Endothelial cell of umbilical vein (primary cell): ENCODE data around the gene FAM32A. TPM values are rescaled to one million over a fixed set of nuclear protein-coding genes. Genes with fewer than 3 reads are reported as not detected.

Experiments
- BruUV-seq: library from RNA; stranded (reverse); fragments of 400-500 nt; replicated peaks from 2 replicates; lab custom pipeline; 2021; lab: Mats Ljungman, UMichigan
- CTCF ChIA-PET: fragments of 300-600, 350-600 bp; sonication (Branson Sonifier 250); formaldehyde crosslinking; loops from one replicate; lab custom pipeline; 2021; ENCODE audit warnings: antibody characterized with exemption, inconsistent platforms; lab: Charles Lee
- POLR2A ChIA-PET: fragments of 300-600, 350-600 bp; sonication (Branson Sonifier 250); formaldehyde crosslinking; loops from one replicate; lab custom pipeline; 2021; ENCODE audit warnings: antibody characterized with exemption, inconsistent platforms; lab: Charles Lee
- DNase-seq: peaks from one replicate; pipeline ENCODE4 v3.0.0-alpha.2; 2011; ENCODE audit warnings: low read depth, low spot score
- FAIRE-seq: peaks from 2 replicates; lab custom pipeline; 2011; peaks lifted over from hg19 to GRCh38; lab: Jason Lieb, UNC
- H2AFZ ChIP-seq: 2 replicates; pipeline ENCODE4 v1.6.0; 2012; ENCODE audit warnings: low read depth, low read length, control low read depth, inconsistent platforms
- H3K27ac ChIP-seq: 2 replicates; pipeline ENCODE4 v1.5.1; 2011; ENCODE audit warnings: low read depth, mild to moderate bottlenecking, control low read depth, low read length, moderate library complexity; ENCODE audit not compliant: insufficient read depth
- H3K27me3 ChIP-seq, 2 experiments: 2 replicates each; pipeline versions ENCODE4 v1.6.0 to v1.6.1; 2011; ENCODE audit warnings: low read length in 2 of 2, mixed read lengths in 1 of 2; ENCODE audit not compliant: control insufficient read depth in 2 of 2, insufficient read depth in 2 of 2
- H3K36me3 ChIP-seq, 2 experiments: 2 replicates in 1 of 2; 3 replicates in 1 of 2; pipeline ENCODE4 v1.5.1; 2011; ENCODE audit warnings: low read length in 2 of 2, mild to moderate bottlenecking in 1 of 2, moderate library complexity in 1 of 2; ENCODE audit not compliant: control insufficient read depth in 2 of 2, insufficient read depth in 2 of 2; ENCODE audit errors: extremely low read depth in 1 of 2
- H3K4me1 ChIP-seq: 3 replicates; pipeline ENCODE4 v1.5.1; 2011; ENCODE audit warnings: mild to moderate bottlenecking, low read length; ENCODE audit not compliant: control insufficient read depth, insufficient read depth; ENCODE audit errors: extremely low read depth
- H3K4me2 ChIP-seq: 2 replicates; pipeline ENCODE4 v1.6.1; 2011; ENCODE audit warnings: low read length, control low read depth, mixed read lengths; ENCODE audit not compliant: insufficient read depth
- H3K4me3 ChIP-seq, 3 experiments: fragments of 200-600 bp in 1 of 3; sonication (generic), shearing (Covaris generic) in 1 of 3; replicated peaks in 1 of 3; 2 replicates each; pipeline ENCODE4 v1.5.1; 2011 to 2016; ENCODE audit warnings: control low read depth in 3 of 3, low read length in 3 of 3, mild to moderate bottlenecking in 2 of 3, inconsistent platforms in 1 of 3, low read depth in 1 of 3, moderate library complexity in 1 of 3; ENCODE audit not compliant: insufficient read depth in 1 of 3
- H3K79me2 ChIP-seq: 2 replicates; pipeline ENCODE4 v1.6.0; 2012; ENCODE audit warnings: low read length, inconsistent platforms; ENCODE audit not compliant: control insufficient read depth, insufficient read depth
- H3K9ac ChIP-seq: replicated peaks from 2 replicates; pipeline ENCODE3; 2011; ENCODE audit warnings: low read length, control low read depth; ENCODE audit not compliant: insufficient read depth; ENCODE audit errors: extremely low read depth
- H3K9me1 ChIP-seq: replicated peaks from 3 replicates; pipeline ENCODE4 v1.6.0; 2011; ENCODE audit warnings: mild to moderate bottlenecking, low read length; ENCODE audit not compliant: control insufficient read depth, insufficient read depth; ENCODE audit errors: extremely low read depth
- H3K9me3 ChIP-seq: replicated peaks from 2 replicates; pipeline ENCODE4 v1.5.1; 2012; ENCODE audit warnings: low read length, inconsistent platforms; ENCODE audit not compliant: control insufficient read depth, insufficient read depth
- H4K20me1 ChIP-seq: replicated peaks from 2 replicates; pipeline ENCODE3; 2011; ENCODE audit warnings: mild to moderate bottlenecking, low read length; ENCODE audit not compliant: control insufficient read depth, insufficient read depth; ENCODE audit errors: extremely low read depth
- EZH2 ChIP-seq: IDR thresholded peaks from 2 replicates; pipeline ENCODE4 v1.6.1; 2012; ENCODE audit warnings: borderline replicate concordance, low read depth, mild to moderate bottlenecking, moderate library complexity, low read length, inconsistent platforms; ENCODE audit not compliant: severe bottlenecking
- FOS ChIP-seq: IDR thresholded peaks from 2 replicates; pipeline ENCODE4 v1.6.1; 2011; ENCODE audit warnings: mild to moderate bottlenecking, low read length, moderate library complexity, borderline replicate concordance; ENCODE audit not compliant: insufficient read depth
- GATA2 ChIP-seq: IDR thresholded peaks from 2 replicates; pipeline ENCODE4 v1.7.0; 2011; ENCODE audit warnings: low read depth, mild to moderate bottlenecking, moderate library complexity, mixed read lengths, low read length; ENCODE audit not compliant: insufficient read length, insufficient read depth
- JUN ChIP-seq: IDR thresholded peaks from 2 replicates; pipeline ENCODE4 v1.6.1; 2011; ENCODE audit warnings: borderline replicate concordance, low read depth; ENCODE audit not compliant: insufficient read length, insufficient read depth
- MYC ChIP-seq: IDR thresholded peaks from one replicate; pipeline ENCODE4 v1.6.1; 2011; ENCODE audit warnings: mild to moderate bottlenecking, low read depth, low read length
- POLR2A ChIP-seq: IDR thresholded peaks from 2 replicates; pipeline ENCODE4 v1.6.1; 2012; ENCODE audit warnings: low read depth, mild to moderate bottlenecking, control low read depth, low read length
- POLR2AphosphoS5 ChIP-seq: IDR thresholded peaks from 2 replicates; pipeline ENCODE4 v1.6.1; 2012; ENCODE audit warnings: low read depth, mild to moderate bottlenecking, control low read depth, low read length, moderate library complexity; ENCODE audit not compliant: insufficient read depth
- dilution Hi-C: fragments of 300-500 bp; cut with MboI; formaldehyde crosslinking; loops from one replicate; pipeline ENCODE4 v1.15.0; 2019; ENCODE audit warnings: low sequenced_read_pairs; ENCODE audit not compliant: extremely low pct_ligation_motif_present
- intact Hi-C: fragments of 100-400 bp; cut with micrococcal nuclease; formaldehyde crosslinking; loops from one replicate; pipeline ENCODE4 v1.10.0; 2022
- polyA plus RNA-seq, 4 experiments: library from polyadenylated mRNA; depleted of rRNA in 3 of 4; stranded (reverse) in 3 of 4; unstranded in 1 of 4; fragments of >200 nt; gene quantifications; 2 replicates each; pipeline versions ENCODE4 v1.2.1 to v1.2.3, GENCODE V29; 2011 to 2012; ENCODE audit warnings: missing spikeins in 1 of 4
- total RNA-seq: library from RNA; stranded (reverse); gene quantifications from 2 replicates; pipeline ENCODE4 v1.2.3, GENCODE V29; 2021
- TF ChIP-seq, protein P1 (sequence below): IDR thresholded peaks from 2 replicates; pipeline ENCODE4 v1.6.1; 2011; ENCODE audit not compliant: insufficient read depth, insufficient read length
- TF ChIP-seq, protein P2 (sequence below), 2 donors: IDR thresholded peaks; 1 replicate in 1 of 2; 2 replicates in 1 of 2; pipeline ENCODE4 v1.5.1; 2011; ENCODE audit warnings: low read length in 2 of 2, mild to moderate bottlenecking in 2 of 2, moderate library complexity in 2 of 2, control low read depth in 1 of 2, inconsistent platforms in 1 of 2, low read depth in 1 of 2; ENCODE audit not compliant: insufficient read depth in 1 of 2; ENCODE audit errors: extremely low read depth in 1 of 2

FAM32A gene
- total and polyA plus RNA-seq, 2 donors (not counting 3 experiments of a cell fraction or from before 2014, with no cell fraction given): 82.8 to 130 TPM

DNA sequence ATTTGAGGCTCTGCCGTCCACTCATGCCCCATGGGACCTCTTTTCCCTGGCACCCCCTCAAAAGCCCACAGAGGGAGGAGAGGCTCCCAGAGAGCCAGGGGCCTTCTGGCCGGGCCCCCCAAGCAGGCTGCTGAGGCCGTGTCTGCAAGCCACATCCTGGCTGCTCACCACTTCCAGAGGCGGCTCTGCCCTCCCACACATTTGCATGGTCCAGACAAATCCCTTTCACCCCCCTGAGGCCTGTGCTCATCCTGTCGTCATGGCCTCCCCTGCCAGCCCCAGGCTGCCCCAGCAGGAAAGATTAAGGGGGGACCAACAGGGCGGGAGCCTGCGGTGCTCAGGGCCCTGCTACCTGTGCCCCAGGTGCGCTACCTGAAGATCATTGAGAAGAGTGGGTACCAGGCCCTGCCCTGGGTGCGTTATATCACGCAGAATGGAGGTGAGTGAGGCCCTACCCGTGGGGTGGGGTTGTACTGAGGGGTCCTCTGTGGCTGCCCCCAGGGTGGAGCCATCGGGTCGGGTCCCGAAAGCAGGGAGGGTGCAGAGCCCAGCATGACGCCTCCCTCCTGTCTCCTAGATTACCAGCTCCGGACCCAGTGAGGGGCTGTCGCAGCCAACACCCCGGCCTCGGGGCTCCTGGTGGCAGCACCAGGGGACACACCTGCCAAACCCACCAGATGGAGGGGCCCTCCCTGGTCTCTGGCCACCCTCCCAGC, 48.8 kb downstream of the FAM32A start:
- Histone ChIP-seq H3K27me3 (no peaks in the 10 kb centered on the region), H3K4me1 (no peaks in the 10 kb centered on the region), H3K9me1 (no peaks in the 10 kb centered on the region), H3K36me3 (peaks cover 12 to 47% of the 10 kb centered on the region in 2 experiments), H2AFZ (no peak overlapping the region), H4K20me1 (no peaks in the 10 kb centered on the region), H3K4me3 (no peak overlapping the region), H3K27ac (no peak overlapping the region), H3K4me2 (no peak overlapping the region), H3K9ac (no peak overlapping the region), H3K9me3 (no peaks in the 10 kb centered on the region), H3K79me2 (no peaks in the 10 kb centered on the region)
- TF ChIP-seq, protein P1, sequence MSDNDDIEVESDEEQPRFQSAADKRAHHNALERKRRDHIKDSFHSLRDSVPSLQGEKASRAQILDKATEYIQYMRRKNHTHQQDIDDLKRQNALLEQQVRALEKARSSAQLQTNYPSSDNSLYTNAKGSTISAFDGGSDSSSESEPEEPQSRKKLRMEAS: no peak
- TF ChIP-seq MYC (no peak), FOS (no peak), POLR2A (no peak), JUN (no peak), EZH2 (no peak), POLR2AphosphoS5 (no peak), GATA2 (no peak)
- TF ChIP-seq, protein P2, sequence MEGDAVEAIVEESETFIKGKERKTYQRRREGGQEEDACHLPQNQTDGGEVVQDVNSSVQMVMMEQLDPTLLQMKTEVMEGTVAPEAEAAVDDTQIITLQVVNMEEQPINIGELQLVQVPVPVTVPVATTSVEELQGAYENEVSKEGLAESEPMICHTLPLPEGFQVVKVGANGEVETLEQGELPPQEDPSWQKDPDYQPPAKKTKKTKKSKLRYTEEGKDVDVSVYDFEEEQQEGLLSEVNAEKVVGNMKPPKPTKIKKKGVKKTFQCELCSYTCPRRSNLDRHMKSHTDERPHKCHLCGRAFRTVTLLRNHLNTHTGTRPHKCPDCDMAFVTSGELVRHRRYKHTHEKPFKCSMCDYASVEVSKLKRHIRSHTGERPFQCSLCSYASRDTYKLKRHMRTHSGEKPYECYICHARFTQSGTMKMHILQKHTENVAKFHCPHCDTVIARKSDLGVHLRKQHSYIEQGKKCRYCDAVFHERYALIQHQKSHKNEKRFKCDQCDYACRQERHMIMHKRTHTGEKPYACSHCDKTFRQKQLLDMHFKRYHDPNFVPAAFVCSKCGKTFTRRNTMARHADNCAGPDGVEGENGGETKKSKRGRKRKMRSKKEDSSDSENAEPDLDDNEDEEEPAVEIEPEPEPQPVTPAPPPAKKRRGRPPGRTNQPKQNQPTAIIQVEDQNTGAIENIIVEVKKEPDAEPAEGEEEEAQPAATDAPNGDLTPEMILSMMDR (IDR thresholded peaks at IDR 0.05; ENCODE audit: extremely low read depth in 1 of 2, insufficient read depth in 1 of 2, low read depth in 1 of 2, low read length in 2 of 2): no peak
- FAIRE-seq: no peak
- no TSS peak for BruUV-seq
- ChIA-PET CTCF (no interaction called here), POLR2A (no interaction called here)
- dilution Hi-C loops: no loop called here
- intact Hi-C loops: no loop called here
- DNase-seq: no peak
